MCF 10A (cell line): ENCODE measurements around the gene CDC42EP3. TPM values are rescaled to one million over a fixed set of nuclear protein-coding genes. Genes with fewer than 3 reads are reported as not detected.

Experiments
- BruUV-seq: library from RNA; stranded (reverse); fragments of 400-500 nt; replicated peaks from 2 replicates; lab custom pipeline; 2021; lab: Mats Ljungman, UMichigan
- CTCF ChIA-PET: fragments of 300-600 bp; sonication (Branson Sonifier 250); formaldehyde crosslinking; extraction: SDS; loops from one replicate; lab custom pipeline; 2021; ENCODE audit warnings: antibody characterized with exemption, inconsistent platforms; lab: Yijun Ruan, JAX
- POLR2A ChIA-PET: fragments of 300-600, 350-650 bp; sonication (Branson Sonifier 250); formaldehyde crosslinking; extraction: SDS; loops from one replicate; lab custom pipeline; 2020; ENCODE audit warnings: antibody characterized with exemption, inconsistent platforms; lab: Yijun Ruan, JAX
- DNase-seq: peaks from one replicate; pipeline ENCODE4 v3.0.0-alpha.2; 2018; ENCODE audit not compliant: unreplicated experiment
- H3K27ac Mint-ChIP-seq: one replicate; pipeline ENCODE4 v1.8.0; 2022; ENCODE audit warnings: mild to moderate bottlenecking, low read depth, mixed read lengths; ENCODE audit not compliant: unreplicated experiment
- H3K27me3 Mint-ChIP-seq: one replicate; pipeline ENCODE4 v1.8.0; 2022; ENCODE audit warnings: mixed read lengths; ENCODE audit not compliant: insufficient read depth, unreplicated experiment
- H3K36me3 Mint-ChIP-seq: one replicate; pipeline ENCODE4 v1.8.0; 2022; ENCODE audit warnings: mild to moderate bottlenecking, moderate library complexity, mixed read lengths; ENCODE audit not compliant: insufficient read depth, unreplicated experiment
- H3K4me1 Mint-ChIP-seq: one replicate; pipeline ENCODE4 v1.8.0; 2022; ENCODE audit warnings: mixed read lengths; ENCODE audit not compliant: insufficient read depth, unreplicated experiment
- H3K4me3 Mint-ChIP-seq: one replicate; pipeline ENCODE4 v1.8.0; 2022; ENCODE audit warnings: mild to moderate bottlenecking, moderate library complexity, mixed read lengths; ENCODE audit not compliant: unreplicated experiment
- H3K9me3 Mint-ChIP-seq: one replicate; pipeline ENCODE4 v1.8.0; 2022; ENCODE audit warnings: mixed read lengths; ENCODE audit not compliant: unreplicated experiment
- CTCF ChIP-seq: fragments of 200-600 bp; IDR thresholded peaks from one replicate; pipeline ENCODE4 v1.8.0; 2022; ENCODE audit warnings: antibody characterized with exemption, mild to moderate bottlenecking; ENCODE audit not compliant: unreplicated experiment
- intact Hi-C: fragments of 100-400 bp; cut with micrococcal nuclease; formaldehyde crosslinking; loops from 2 replicates; pipeline ENCODE4 v1.14.1; 2022
- total RNA-seq: library from RNA; stranded (reverse); gene quantifications from 2 replicates; pipeline ENCODE4 v1.2.3, GENCODE V29; 2022

Gene CDC42EP3
- total RNA-seq, 1 experiment from 2014 or later = 61.3 TPM

GRCh38 chr2:37619959-37620300 lies 51.5 kb downstream of the CDC42EP3 start:
- TF ChIP-seq CTCF = no peak
- Mint-ChIP-seq H3K27me3 (no peaks in the 10 kb centered on the region), H3K9me3 (no peaks in the 10 kb centered on the region), H3K27ac (no peak overlapping the region), H3K4me3 (no peak overlapping the region), H3K4me1 (peaks cover 20% of the 10 kb centered on the region), H3K36me3 (no peaks in the 10 kb centered on the region)
- ChIA-PET CTCF (interaction anchor here (0.6 to 1.6 kb wide), 5 partner anchors 12 to 257 kb away, joined by 3 to 8 read pairs (median 3); no protein-coding TSS in a partner anchor), POLR2A (interaction anchor here (1.0 to 2.9 kb wide), 5 partner anchors 8 to 34 kb away, joined by 3 to 9 read pairs (median 4); no protein-coding TSS in a partner anchor)
- no TSS peak for BruUV-seq
- intact Hi-C loops = no loop called here
- DNase-seq = no peak

GRCh38 chr2:37619230-37619958 lies 52.0 kb downstream of the CDC42EP3 start:
- H3K4me3 Mint-ChIP-seq = no peak overlapping the region
- no peaks in the 10 kb centered on the region for H3K9me3 Mint-ChIP-seq
- H3K36me3 Mint-ChIP-seq = no peaks in the 10 kb centered on the region
- DNase-seq = no peak
- intact Hi-C loops = no loop called here
- no peaks in the 10 kb centered on the region for H3K27me3 Mint-ChIP-seq
- BruUV-seq = no TSS peak
- peaks cover 16% of the 10 kb centered on the region for H3K4me1 Mint-ChIP-seq
- no peak for TF ChIP-seq CTCF
- ChIA-PET CTCF (interaction anchor here (0.6 to 1.2 kb wide), 5 partner anchors 13 to 258 kb away, joined by 3 to 4 read pairs (median 3); no protein-coding TSS in a partner anchor), POLR2A (interaction anchor here (0.6 to 2.9 kb wide), 5 partner anchors 9 to 233 kb away, joined by 3 to 9 read pairs (median 3); no protein-coding TSS in a partner anchor)
- H3K27ac Mint-ChIP-seq = no peak overlapping the region

- Mint-ChIP-seq H3K4me1 (peaks cover 11% of the 10 kb centered on the region), H3K36me3 (no peaks in the 10 kb centered on the region), H3K27me3 (no peaks in the 10 kb centered on the region), H3K4me3 (no peak overlapping the region), H3K27ac (no peak overlapping the region), H3K9me3 (no peaks in the 10 kb centered on the region)
- no peak for TF ChIP-seq CTCF
- DNase-seq = no peak
- POLR2A ChIA-PET = interaction anchor here (0.6 kb wide), 1 partner anchor 234 kb away, joined by 3 read pairs; no protein-coding TSS in a partner anchor
- CTCF ChIA-PET = interaction anchor here (0.6 to 0.7 kb wide), 2 partner anchors 190 to 236 kb away, joined by 4 to 5 read pairs; no protein-coding TSS in a partner anchor
- intact Hi-C loops = no loop called here
- no TSS peak for BruUV-seq
Observed at GRCh38 chr2:37618326-37618725, 53.1 kb downstream of the CDC42EP3 start.

- Mint-ChIP-seq H3K4me1 (peaks cover 11% of the 10 kb centered on the region), H3K27ac (no peak overlapping the region), H3K9me3 (no peaks in the 10 kb centered on the region), H3K36me3 (no peaks in the 10 kb centered on the region), H3K27me3 (no peaks in the 10 kb centered on the region), H3K4me3 (no peak overlapping the region)
- TF ChIP-seq CTCF = no peak
- no TSS peak for BruUV-seq
- ChIA-PET POLR2A (no interaction called here), CTCF (no interaction called here)
- intact Hi-C loops = no loop called here
- no peak for DNase-seq
Observed at GRCh38 chr2:37617119-37617892, 54.1 kb downstream of the CDC42EP3 start.
